ENCODE results near the gene DLG2.

Gene DLG2

GRCh38 chr11:83862033-83862432 is 1765.1 kb downstream of the DLG2 start:
- no peak for DNase-seq

GRCh38 chr11:83858694-83859093 is 1768.5 kb downstream of the DLG2 start:
- no peak for DNase-seq

- DNase-seq, result no peak
Observed at GRCh38 chr11:83855237-83855636, 1771.9 kb downstream of the DLG2 start.

DNA sequence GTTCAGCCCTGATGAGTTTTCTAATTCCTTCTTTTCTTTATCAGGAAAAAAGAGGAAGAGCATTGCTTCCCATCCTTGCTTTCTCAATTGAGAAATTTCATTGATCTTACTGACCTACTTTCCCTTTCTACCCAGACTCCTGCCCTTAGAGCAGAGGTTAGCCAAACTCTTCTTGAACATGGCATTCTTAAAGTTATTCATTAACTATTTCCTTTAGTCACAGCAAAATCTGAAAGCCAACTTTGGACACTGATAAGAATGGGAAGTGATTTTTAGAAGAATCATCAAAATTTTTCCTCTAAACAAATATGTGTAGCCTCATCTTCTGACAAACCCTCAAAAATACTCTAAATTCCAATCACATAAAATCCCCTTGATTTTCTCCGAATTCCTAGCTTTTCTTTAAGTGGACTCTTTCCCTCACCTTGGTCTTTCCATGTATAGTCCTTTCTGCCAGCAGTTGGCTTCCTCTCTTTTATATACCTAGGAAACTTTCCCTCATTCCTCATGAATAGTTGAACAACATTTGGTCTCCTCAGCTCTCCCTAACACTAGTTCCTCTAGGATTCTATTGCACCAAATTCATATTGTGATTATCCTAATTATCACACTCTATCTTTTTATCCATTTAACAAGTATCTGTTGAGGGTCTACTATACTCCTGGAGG is 1774.2 kb downstream of the DLG2 start:
- DNase-seq, result no peak

DNA sequence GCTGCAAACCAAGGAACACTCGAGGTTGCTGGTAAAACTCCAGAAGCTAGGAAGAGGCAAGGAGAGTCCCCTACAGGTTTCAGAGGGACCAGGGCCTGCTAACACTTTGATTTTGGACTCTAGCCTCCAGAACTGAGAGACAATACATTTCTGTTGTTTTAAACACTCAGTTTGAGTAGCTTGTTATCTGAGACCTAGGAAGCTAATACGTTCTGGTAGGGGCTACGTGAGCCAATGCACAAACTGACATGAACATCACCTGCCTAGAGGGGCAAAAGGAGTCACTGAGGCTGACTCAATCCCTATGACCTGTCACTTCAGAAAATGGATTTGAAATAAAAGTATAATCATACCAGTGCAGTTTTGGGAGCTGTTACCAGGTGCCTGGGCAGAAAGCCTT is 1775.1 kb downstream of the DLG2 start:
- no peak for DNase-seq

GRCh38 chr11:83847467-83848034 is 1779.6 kb downstream of the DLG2 start:
- no peak for DNase-seq

GRCh38 chr11:83845797-83846196 is 1781.3 kb downstream of the DLG2 start:
- DNase-seq, result no peak

DNA sequence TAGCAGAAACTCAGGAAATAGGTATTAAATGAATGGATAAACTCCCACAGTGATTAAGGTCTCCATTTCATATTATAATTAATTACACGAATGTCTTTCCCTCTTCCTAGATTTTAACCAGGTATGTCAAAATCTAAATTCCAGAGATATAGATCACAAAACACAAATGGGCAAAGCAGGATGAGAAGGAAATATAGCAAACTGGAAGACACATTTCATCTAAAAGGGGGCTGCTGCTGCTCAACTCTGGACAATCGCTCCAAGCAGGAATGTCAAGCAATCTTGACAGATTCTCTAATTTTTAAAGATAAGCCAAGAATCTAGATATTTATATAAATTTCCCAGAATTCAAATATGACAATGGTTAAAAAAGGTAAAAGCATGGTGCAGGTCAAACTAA is 1786.8 kb downstream of the DLG2 start:
- no peak for DNase-seq

- peak; percentile 73 for DNase-seq
Observed at GRCh38 chr11:83836883-83837654, 1790.1 kb downstream of the DLG2 start.

- no peak for DNase-seq
Observed at GRCh38 chr11:83836065-83836464, 1791.1 kb downstream of the DLG2 start.

GRCh38 chr11:83835423-83835822 is 1791.7 kb downstream of the DLG2 start:
- no peak for DNase-seq

DNA sequence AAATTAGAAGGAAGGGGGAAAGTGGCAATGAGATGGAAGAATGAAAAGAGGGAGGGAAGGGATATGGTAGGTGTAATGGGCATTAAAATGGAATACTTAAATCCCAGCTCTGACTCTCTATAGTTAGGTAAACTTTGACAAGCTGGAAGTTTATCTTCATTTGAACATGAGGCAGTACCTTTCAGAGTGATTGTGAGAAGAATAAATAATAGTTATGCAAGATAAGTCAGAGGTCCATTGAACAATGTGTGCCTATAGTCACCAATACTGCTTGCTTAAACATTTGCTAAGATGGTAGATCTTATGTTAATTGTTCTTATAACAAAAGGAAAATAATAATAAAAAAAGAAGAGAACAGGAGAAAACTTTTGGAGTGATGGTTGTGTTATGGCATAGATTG is 1795.2 kb downstream of the DLG2 start:
- DNase-seq, result no peak

- DNase-seq, result no peak
Observed at GRCh38 chr11:83827940-83828554, 1799.1 kb downstream of the DLG2 start.

- DNase-seq, result no peak
Observed at GRCh38 chr11:83827520-83827919, 1799.6 kb downstream of the DLG2 start.

GRCh38 chr11:83826078-83826477 is 1801.1 kb downstream of the DLG2 start:
- DNase-seq, result no peak

DNA sequence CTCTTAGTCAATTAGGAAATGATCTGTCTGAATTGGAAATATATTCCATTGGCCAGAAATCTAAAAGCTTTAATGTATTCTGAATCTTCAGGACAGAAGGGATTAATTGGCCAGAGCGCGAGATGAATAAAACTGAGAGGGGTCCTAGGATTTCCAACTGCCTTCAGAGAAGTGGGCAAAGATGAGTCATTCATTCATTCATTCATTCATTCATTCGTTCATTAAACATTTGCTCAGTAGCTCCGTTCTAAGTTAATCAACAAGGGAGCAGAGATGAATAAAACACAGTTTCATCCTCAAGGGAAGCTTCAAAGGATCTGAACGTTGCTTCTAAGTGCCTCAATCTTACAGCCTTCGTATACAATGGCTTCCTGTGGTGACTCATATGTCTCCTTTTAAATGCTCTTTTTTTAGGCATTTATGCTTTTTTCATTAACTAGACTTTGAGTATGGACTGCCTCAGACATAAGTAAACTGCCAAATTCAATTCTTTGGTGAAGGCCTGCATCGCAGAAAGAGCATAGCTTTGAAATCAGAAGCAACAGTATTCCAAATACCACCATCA is 1803.6 kb downstream of the DLG2 start:
- DNase-seq, result no peak

- no peak for DNase-seq
Observed at GRCh38 chr11:83819931-83820549, 1807.1 kb downstream of the DLG2 start.

DNA sequence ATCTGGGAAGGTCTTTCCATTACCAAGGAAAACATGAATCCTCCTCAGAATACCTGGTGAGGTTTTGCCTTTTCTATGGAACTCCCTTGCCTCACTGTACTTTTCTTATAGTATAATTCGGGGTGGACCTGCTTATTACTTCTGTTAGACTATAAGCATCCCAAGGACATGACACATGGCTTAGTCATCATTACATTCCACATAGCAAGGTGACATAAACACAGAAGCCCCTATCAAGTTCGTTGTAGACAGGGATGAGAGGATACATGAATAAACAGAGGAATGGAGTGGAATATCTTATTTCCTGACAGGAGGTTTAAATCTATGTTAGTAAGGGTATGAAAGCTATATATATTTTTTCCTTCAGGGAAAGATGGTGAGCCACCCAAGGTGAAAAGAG is 1808.8 kb downstream of the DLG2 start:
- DNase-seq, result no peak

- DNase-seq, result no peak
Observed at GRCh38 chr11:83816572-83817187, 1810.5 kb downstream of the DLG2 start.

- no peak for DNase-seq
Observed at GRCh38 chr11:83815736-83816135, 1811.4 kb downstream of the DLG2 start.

DNA sequence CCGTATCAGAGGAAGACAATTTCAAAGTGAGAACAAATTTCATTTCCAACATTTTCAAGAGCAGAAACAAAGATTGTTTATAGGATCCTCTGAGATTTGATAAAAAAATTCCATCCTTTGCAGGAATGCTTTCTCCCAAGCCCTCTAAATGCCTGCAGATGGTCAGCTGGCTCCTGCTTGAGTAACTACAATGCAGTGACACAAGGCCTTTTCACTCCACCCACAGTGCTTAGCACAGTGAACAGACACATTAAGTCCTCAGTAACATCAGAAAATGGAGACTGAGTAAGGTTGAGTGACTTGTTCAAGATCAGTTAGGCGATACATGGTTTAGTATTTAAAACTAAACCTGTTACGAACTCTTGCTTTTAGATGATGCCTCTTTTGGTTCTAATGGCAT is 1813.8 kb downstream of the DLG2 start:
- no peak for DNase-seq

GRCh38 chr11:83809274-83809673 is 1817.9 kb downstream of the DLG2 start:
- DNase-seq, result no peak

DNA sequence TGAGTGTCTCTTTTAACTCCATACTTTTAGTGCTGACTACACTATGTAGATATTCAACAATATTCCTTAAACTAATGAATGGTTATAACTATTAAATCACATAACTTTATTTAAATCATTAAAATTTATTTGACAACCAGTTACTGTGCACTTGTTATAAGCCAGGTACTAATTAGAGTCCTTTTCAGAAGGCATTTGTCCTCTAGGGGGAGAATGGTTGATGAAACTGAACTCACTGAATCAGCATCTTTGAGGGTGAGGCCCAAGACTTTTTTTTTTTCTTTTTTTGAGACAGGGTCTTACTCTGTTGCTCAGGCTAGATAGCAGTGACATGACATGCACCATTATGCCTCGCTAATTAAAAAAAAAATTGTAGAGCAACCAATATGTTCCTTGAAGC is 1825.3 kb downstream of the DLG2 start:
- no peak for DNase-seq

Data from islet precursor cell (in vitro differentiated cells).